Tibial artery (tissue), 4 donors: ENCODE measurements around the gene TAS2R40.

ENCODE experiments used
- DNase-seq, 2 donors: peaks; one replicate each; pipeline ENCODE4 v3.0.0-alpha.2; 2019
- H3K27ac ChIP-seq, 2 donors: fragments of 200-600 bp; sonication (generic) in 1 of 2; 1 replicate in 1 of 2; 2 replicates in 1 of 2; pipeline ENCODE4 v1.5.1; 2018 to 2019; ENCODE audit warnings: mild to moderate bottlenecking in 1 of 2
- H3K27me3 ChIP-seq, 2 donors: fragments of 200-600 bp; sonication (generic) in 1 of 2; one replicate each; pipeline versions ENCODE4 v1.5.1 to v1.6.0; 2016 to 2019
- H3K36me3 ChIP-seq, 3 donors: fragments of 200-600 bp; sonication (generic) in 2 of 3; one replicate each; pipeline ENCODE4 v1.5.1; 2016 to 2019; ENCODE audit warnings: mild to moderate bottlenecking in 2 of 3
- H3K4me1 ChIP-seq, 4 donors: fragments of 200-600 bp; sonication (generic) in 2 of 4; 1 replicate in 3 of 4; 2 replicates in 1 of 4; pipeline ENCODE4 v1.5.1; 2016 to 2019
- H3K4me3 ChIP-seq, 2 donors: fragments of 200-600 bp; sonication (generic) in 1 of 2; 1 replicate in 1 of 2; 2 replicates in 1 of 2; pipeline ENCODE4 v1.5.1; 2018 to 2019; ENCODE audit warnings: mild to moderate bottlenecking in 2 of 2
- H3K9me3 ChIP-seq, 3 donors: fragments of 200-600 bp; sonication (generic) in 1 of 3; one replicate each; pipeline ENCODE4 v1.5.1; 2016 to 2019
- CTCF ChIP-seq, 2 experiments: fragments of 200-600 bp in 1 of 2; fragments of 450-650 bp in 1 of 2; IDR thresholded peaks; one replicate each; pipeline ENCODE4 v1.5.1; 2017 to 2019; ENCODE audit warnings: antibody characterized with exemption in 2 of 2, mild to moderate bottlenecking in 1 of 2, moderate library complexity in 1 of 2
- intact Hi-C: fragments of 100-400 bp; cut with DNase I; formaldehyde crosslinking; loops from one replicate; pipeline ENCODE4 v1.15.0; 2023; ENCODE audit warnings: low total_unique reads

The TAS2R40 gene

GRCh38 chr7:143245123-143245522, 23.3 kb downstream of the TAS2R40 start:
- Histone ChIP-seq H3K9me3 (no peaks in the 10 kb centered on the region), H3K27me3 (peaks cover 0 to 9% of the 10 kb centered on the region in 2 donors), H3K36me3 (no peaks in the 10 kb centered on the region), H3K27ac (no peak overlapping the region), H3K4me3 (no peak overlapping the region), H3K4me1 (no peaks in the 10 kb centered on the region)
- no peak for TF ChIP-seq CTCF (IDR thresholded peaks at IDR 0.05)
- intact Hi-C loops = no loop called here
- DNase-seq = no peak

GRCh38 chr7:143247372-143247771, 25.5 kb downstream of the TAS2R40 start:
- no peak overlapping the region for H3K27ac ChIP-seq
- H3K4me1 ChIP-seq = no peaks in the 10 kb centered on the region
- H3K4me3 ChIP-seq = no peak overlapping the region
- intact Hi-C loops = no loop called here
- TF ChIP-seq CTCF (IDR thresholded peaks at IDR 0.05) = no peak
- no peaks in the 10 kb centered on the region for H3K9me3 ChIP-seq
- DNase-seq = no peak
- peaks cover 0 to 3% of the 10 kb centered on the region in 2 donors for H3K27me3 ChIP-seq
- no peaks in the 10 kb centered on the region for H3K36me3 ChIP-seq

- H3K4me1 ChIP-seq = no peaks in the 10 kb centered on the region
- H3K4me3 ChIP-seq = no peak overlapping the region
- intact Hi-C loops = no loop called here
- no peaks in the 10 kb centered on the region for H3K36me3 ChIP-seq
- H3K27ac ChIP-seq = no peak overlapping the region
- no peaks in the 10 kb centered on the region for H3K27me3 ChIP-seq
- TF ChIP-seq CTCF (IDR thresholded peaks at IDR 0.05) = no peak
- DNase-seq = no peak
- H3K9me3 ChIP-seq = no peaks in the 10 kb centered on the region
Observed at GRCh38 chr7:143248761-143249354, 27.0 kb downstream of the TAS2R40 start.

GRCh38 chr7:143250199-143250598, 28.4 kb downstream of the TAS2R40 start:
- intact Hi-C loops = no loop called here
- Histone ChIP-seq H3K4me3 (no peak overlapping the region), H3K9me3 (no peaks in the 10 kb centered on the region), H3K27me3 (no peaks in the 10 kb centered on the region), H3K4me1 (no peaks in the 10 kb centered on the region), H3K36me3 (no peaks in the 10 kb centered on the region), H3K27ac (no peak overlapping the region)
- no peak for DNase-seq
- TF ChIP-seq CTCF (IDR thresholded peaks at IDR 0.05) = no peak

- Histone ChIP-seq H3K27ac (no peak overlapping the region), H3K27me3 (no peaks in the 10 kb centered on the region), H3K4me3 (no peak overlapping the region), H3K4me1 (no peaks in the 10 kb centered on the region), H3K9me3 (no peaks in the 10 kb centered on the region), H3K36me3 (no peaks in the 10 kb centered on the region)
- TF ChIP-seq CTCF (IDR thresholded peaks at IDR 0.05) = no peak
- no peak for DNase-seq
- intact Hi-C loops = no loop called here
Observed at GRCh38 chr7:143250822-143251221, 29.0 kb downstream of the TAS2R40 start.

- Histone ChIP-seq H3K9me3 (no peaks in the 10 kb centered on the region), H3K27ac (no peak overlapping the region), H3K4me3 (no peak overlapping the region), H3K36me3 (no peaks in the 10 kb centered on the region), H3K27me3 (no peaks in the 10 kb centered on the region), H3K4me1 (no peaks in the 10 kb centered on the region)
- DNase-seq = no peak
- no peak for TF ChIP-seq CTCF (IDR thresholded peaks at IDR 0.05)
- intact Hi-C loops = no loop called here
Observed at GRCh38 chr7:143252006-143252405, 30.2 kb downstream of the TAS2R40 start.
